PC-9 (cell line): Measurements from ENCODE around the gene SUB1. TPM values are rescaled to one million over a fixed set of nuclear protein-coding genes. Genes with fewer than 3 reads are reported as not detected.

Source experiments
- BruUV-seq: library from RNA; stranded (reverse); fragments of 400-500 nt; replicated peaks from 2 replicates; lab custom pipeline; 2021; lab: Mats Ljungman, UMichigan
- CTCF ChIA-PET: fragments of 300-600 bp; sonication (Branson Sonifier 250); formaldehyde crosslinking; loops from one replicate; lab custom pipeline; 2022; ENCODE audit warnings: antibody characterized with exemption; lab: Charles Lee
- POLR2A ChIA-PET: fragments of 300-600 bp; sonication (Branson Sonifier 250); formaldehyde crosslinking; loops from one replicate; lab custom pipeline; 2022; ENCODE audit warnings: antibody characterized with exemption; ENCODE audit not compliant: unreplicated experiment; lab: Charles Lee
- DNase-seq, 2 experiments: peaks; one replicate each; pipeline versions ENCODE4 v3.0.0 to v3.0.0-alpha.2; 2015 to 2022; ENCODE audit warnings: mixed read lengths in 1 of 2
- H2AFZ ChIP-seq: fragments of 200-600 bp; sonication (generic); 2 replicates; pipeline ENCODE4 v1.8.1; 2017; ENCODE audit warnings: antibody characterized with exemption
- H3F3A ChIP-seq: fragments of 200-600 bp; sonication (generic); 2 replicates; pipeline ENCODE4 v1.8.1; 2017; ENCODE audit warnings: antibody characterized with exemption, mild to moderate bottlenecking, low read depth; ENCODE audit not compliant: insufficient read depth
- H3K27ac ChIP-seq: fragments of 200-600 bp; sonication (generic); 2 replicates; pipeline ENCODE4 v1.6.1; 2016; ENCODE audit warnings: mixed run types
- H3K27me3 ChIP-seq: fragments of 200-600 bp; sonication (generic); 2 replicates; pipeline ENCODE4 v1.6.1; 2016; ENCODE audit warnings: low read depth, mixed run types; ENCODE audit not compliant: insufficient read depth
- H3K36me3 ChIP-seq: fragments of 200-600 bp; sonication (generic); 2 replicates; pipeline ENCODE4 v1.6.1; 2016; ENCODE audit warnings: low read depth, mixed run types
- H3K4me1 ChIP-seq: fragments of 200-600 bp; sonication (generic); replicated peaks from 2 replicates; pipeline ENCODE4 v1.6.1; 2016; ENCODE audit warnings: mixed run types; ENCODE audit not compliant: insufficient read depth
- H3K4me2 ChIP-seq: fragments of 200-600 bp; sonication (generic); 2 replicates; pipeline ENCODE4 v1.6.1; 2017; ENCODE audit warnings: mixed run types
- H3K4me3 ChIP-seq: fragments of 200-600 bp; sonication (generic); 2 replicates; pipeline ENCODE4 v1.6.1; 2016; ENCODE audit warnings: mixed run types
- H3K79me2 ChIP-seq: fragments of 200-600 bp; sonication (generic); 2 replicates; pipeline ENCODE4 v1.6.1; 2017; ENCODE audit warnings: low read depth, mixed run types
- H3K9me2 ChIP-seq: fragments of 200-600 bp; sonication (generic); 2 replicates; pipeline ENCODE4 v1.8.1; 2017; ENCODE audit warnings: mild to moderate bottlenecking; ENCODE audit not compliant: insufficient read depth
- H3K9me3 ChIP-seq: fragments of 200-600 bp; sonication (generic); 2 replicates; pipeline ENCODE4 v1.8.1; 2016; ENCODE audit warnings: low read depth; ENCODE audit not compliant: insufficient read depth
- H4K20me1 ChIP-seq: fragments of 200-600 bp; sonication (generic); 2 replicates; pipeline ENCODE4 v1.8.1; 2017; ENCODE audit not compliant: insufficient read depth
- EZH2 ChIP-seq: fragments of 200-600 bp; sonication (generic); IDR thresholded peaks from 2 replicates; pipeline ENCODE4 v1.8.0; 2017; ENCODE audit warnings: antibody characterized with exemption, low read depth
- intact Hi-C: fragments of 100-400 bp; cut with micrococcal nuclease; formaldehyde crosslinking; loops from one replicate; pipeline ENCODE4 v1.10.0; 2022; ENCODE audit not compliant: unreplicated experiment
- total RNA-seq: library from RNA; stranded (reverse); gene quantifications from 2 replicates; pipeline ENCODE4 v1.2.3, GENCODE V29; 2021
- TF ChIP-seq, protein P1 (sequence below): fragments of 200-600 bp; sonication (generic); conservative IDR thresholded peaks from 2 replicates; pipeline ENCODE4 v1.6.1; 2017; ENCODE audit warnings: mixed run types, antibody characterized with exemption, mild to moderate bottlenecking, moderate library complexity

The SUB1 gene
- total RNA-seq, 1 experiment from 2014 or later: 328 TPM

DNA sequence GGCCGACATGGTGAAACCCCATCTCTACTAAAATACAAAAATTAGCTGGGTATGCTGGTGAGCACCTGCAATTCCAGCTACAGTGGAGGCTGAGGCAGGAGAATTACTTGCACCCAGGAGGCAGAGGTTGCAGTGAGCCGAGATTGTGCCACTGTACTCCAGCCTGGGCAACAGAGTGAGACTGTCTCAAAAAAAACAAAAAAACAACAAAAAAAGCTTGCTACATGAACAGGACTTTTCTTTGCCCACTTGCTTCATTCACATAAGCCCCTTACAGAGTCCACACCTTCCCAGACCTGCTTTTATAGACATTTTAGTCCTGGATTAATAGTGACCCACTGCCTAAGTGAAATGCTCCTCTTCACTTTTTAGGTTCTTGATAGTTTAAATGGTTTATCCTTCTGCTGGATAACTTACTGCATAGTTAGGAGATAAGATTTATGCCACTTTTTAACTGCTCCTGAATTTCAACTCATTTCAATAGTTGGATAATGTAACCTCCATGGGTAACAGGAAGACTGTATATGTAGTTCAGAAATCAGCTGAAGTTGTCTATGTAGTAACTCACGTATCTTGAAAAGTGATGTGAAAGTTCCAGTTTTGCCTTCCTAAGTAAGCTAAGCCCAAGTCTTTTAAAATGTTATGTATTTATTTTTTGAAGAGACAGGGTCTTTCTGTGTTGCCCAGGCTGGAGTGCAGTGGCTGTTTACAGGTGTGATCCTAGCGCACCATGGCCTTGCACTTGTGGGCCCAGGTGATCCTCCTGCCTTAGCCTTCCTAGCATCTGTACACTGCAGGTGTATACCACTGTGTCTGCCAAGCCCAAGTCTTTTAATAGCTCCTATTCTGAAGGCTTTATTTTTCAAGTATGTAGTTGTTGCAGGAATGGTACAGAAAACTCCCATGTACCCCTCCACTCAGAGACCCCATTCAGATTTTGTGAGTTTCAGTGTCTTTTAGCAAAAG lies 19.7 kb downstream of the SUB1 start:
- DNase-seq: peak in 1 of 2 experiments; percentile 25
- peaks cover 3% of the 10 kb centered on the region; the same call in 1 of the 2 replicates for H3F3A ChIP-seq
- no peak overlapping the region for H3K4me2 ChIP-seq
- intact Hi-C loops: no loop called here
- TF ChIP-seq, protein P1, sequence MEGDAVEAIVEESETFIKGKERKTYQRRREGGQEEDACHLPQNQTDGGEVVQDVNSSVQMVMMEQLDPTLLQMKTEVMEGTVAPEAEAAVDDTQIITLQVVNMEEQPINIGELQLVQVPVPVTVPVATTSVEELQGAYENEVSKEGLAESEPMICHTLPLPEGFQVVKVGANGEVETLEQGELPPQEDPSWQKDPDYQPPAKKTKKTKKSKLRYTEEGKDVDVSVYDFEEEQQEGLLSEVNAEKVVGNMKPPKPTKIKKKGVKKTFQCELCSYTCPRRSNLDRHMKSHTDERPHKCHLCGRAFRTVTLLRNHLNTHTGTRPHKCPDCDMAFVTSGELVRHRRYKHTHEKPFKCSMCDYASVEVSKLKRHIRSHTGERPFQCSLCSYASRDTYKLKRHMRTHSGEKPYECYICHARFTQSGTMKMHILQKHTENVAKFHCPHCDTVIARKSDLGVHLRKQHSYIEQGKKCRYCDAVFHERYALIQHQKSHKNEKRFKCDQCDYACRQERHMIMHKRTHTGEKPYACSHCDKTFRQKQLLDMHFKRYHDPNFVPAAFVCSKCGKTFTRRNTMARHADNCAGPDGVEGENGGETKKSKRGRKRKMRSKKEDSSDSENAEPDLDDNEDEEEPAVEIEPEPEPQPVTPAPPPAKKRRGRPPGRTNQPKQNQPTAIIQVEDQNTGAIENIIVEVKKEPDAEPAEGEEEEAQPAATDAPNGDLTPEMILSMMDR: no peak
- TF ChIP-seq EZH2: no peak
- no peaks in the 10 kb centered on the region for H3K4me1 ChIP-seq
- no peak overlapping the region for H3K4me3 ChIP-seq
- TSS peak; percentile 10 for BruUV-seq
- H4K20me1 ChIP-seq: no peaks in the 10 kb centered on the region; the same call in 1 of the 2 replicates
- no peaks in the 10 kb centered on the region for H3K9me2 ChIP-seq
- ChIA-PET CTCF (no interaction called here), POLR2A (no interaction called here)
- no peak overlapping the region for H3K27ac ChIP-seq
- no peaks in the 10 kb centered on the region for H3K79me2 ChIP-seq
- peaks cover 25% of the 10 kb centered on the region for H3K36me3 ChIP-seq
- no peak overlapping the region for H2AFZ ChIP-seq
- no peaks in the 10 kb centered on the region for H3K9me3 ChIP-seq
- no peaks in the 10 kb centered on the region for H3K27me3 ChIP-seq

DNA sequence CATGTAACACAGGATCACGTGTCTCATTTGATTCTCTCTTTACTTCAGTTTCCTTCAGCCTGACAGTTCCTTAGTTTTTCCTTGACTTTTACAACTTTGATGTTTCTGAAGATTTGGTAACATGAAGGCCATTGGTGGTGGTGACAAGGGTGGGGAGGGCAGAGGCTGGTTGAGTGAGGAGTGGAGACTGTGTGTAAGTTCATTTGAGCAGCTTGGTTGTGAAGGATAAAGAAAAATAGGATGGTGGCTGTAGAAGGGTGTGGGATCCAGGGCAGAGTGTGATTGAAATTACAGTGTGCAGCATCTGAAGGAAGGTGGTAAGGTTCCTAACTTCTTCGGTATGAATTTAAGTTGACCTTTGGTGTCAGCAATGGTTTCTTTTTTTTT lies 20.4 kb downstream of the SUB1 start:
- peaks cover 18% of the 10 kb centered on the region for H3K36me3 ChIP-seq
- no peaks in the 10 kb centered on the region for H3K79me2 ChIP-seq
- no peak overlapping the region for H3K27ac ChIP-seq
- ChIA-PET CTCF (no interaction called here), POLR2A (no interaction called here)
- intact Hi-C loops: no loop called here
- no peaks in the 10 kb centered on the region for H3K27me3 ChIP-seq
- H3K4me1 ChIP-seq: no peaks in the 10 kb centered on the region
- no TSS peak for BruUV-seq
- DNase-seq: no peak
- H3K9me3 ChIP-seq: no peaks in the 10 kb centered on the region
- H3F3A ChIP-seq: peaks cover 3% of the 10 kb centered on the region; the same call in 1 of the 2 replicates
- no peaks in the 10 kb centered on the region; the same call in 1 of the 2 replicates for H4K20me1 ChIP-seq
- no peaks in the 10 kb centered on the region for H3K9me2 ChIP-seq
- H3K4me2 ChIP-seq: no peak overlapping the region
- TF ChIP-seq EZH2: no peak
- TF ChIP-seq, protein P1: no peak
- H2AFZ ChIP-seq: no peak overlapping the region
- H3K4me3 ChIP-seq: no peak overlapping the region

DNA sequence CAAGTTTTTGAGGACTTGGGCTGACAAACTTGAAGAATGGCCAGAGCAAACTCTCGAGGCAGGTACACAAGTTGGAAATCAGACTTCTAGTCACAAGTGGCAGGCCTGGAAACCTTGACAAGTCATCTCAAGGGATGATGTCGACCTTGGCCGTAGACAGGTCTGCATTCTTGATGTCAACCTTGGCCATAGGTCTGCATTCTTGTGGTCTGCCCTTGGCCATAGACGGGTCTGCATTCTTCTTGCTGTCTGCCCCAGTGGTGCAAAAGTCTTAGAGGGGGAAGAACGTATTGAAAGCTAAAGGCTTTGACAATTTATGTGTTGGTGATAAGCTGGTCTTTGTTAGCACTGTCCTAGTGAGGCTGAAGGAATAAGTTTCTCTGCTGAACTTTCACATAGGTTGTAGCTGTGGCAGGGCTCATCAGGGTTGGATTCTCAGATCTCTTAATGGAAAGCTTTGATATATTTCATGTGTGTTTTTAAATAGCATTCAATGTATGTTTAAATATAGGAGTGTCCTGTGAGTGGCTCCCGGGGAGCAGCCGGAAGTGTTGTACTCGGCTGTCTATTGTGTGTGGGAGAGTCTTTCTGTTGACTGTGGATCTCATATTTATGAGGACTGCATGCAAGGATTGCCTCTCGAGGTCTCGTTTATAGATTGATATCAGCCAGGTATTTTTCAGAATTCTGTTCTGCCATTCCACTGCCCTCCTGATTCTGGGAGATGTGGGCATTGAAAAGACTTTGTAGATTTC lies 27.0 kb downstream of the SUB1 start:
- POLR2A ChIA-PET: no interaction called here
- Histone ChIP-seq H3K9me2 (no peaks in the 10 kb centered on the region), H3K27ac (no peak overlapping the region), H3K79me2 (no peaks in the 10 kb centered on the region), H3K4me3 (no peak overlapping the region), H4K20me1 (no peaks in the 10 kb centered on the region), H3K9me3 (no peaks in the 10 kb centered on the region), H3K4me2 (no peak overlapping the region), H3K4me1 (no peaks in the 10 kb centered on the region), H2AFZ (no peak overlapping the region), H3K27me3 (no peaks in the 10 kb centered on the region), H3F3A (peaks cover 3% of the 10 kb centered on the region; the same call in 1 of the 2 replicates), H3K36me3 (no peaks in the 10 kb centered on the region)
- intact Hi-C loops: loop anchor here (2.0 to 10.0 kb wide), 4 partner anchors 95 to 810 kb away; no protein-coding TSS in a partner anchor
- CTCF ChIA-PET: interaction anchor here (0.6 to 1.9 kb wide), 4 partner anchors 9 to 831 kb away, joined by 3 to 6 read pairs (median 3); no protein-coding TSS in a partner anchor
- TF ChIP-seq, protein P1: no peak
- TF ChIP-seq EZH2: no peak
- BruUV-seq: no TSS peak
- DNase-seq: peak; percentile 14 to 31
